ENCODE data around the gene CFLAR. TPM values are rescaled to one million over a fixed set of nuclear protein-coding genes. Genes with fewer than 3 reads are reported as not detected.
"Not testable (repeated sequence)": the region's sequence is repeated elsewhere in the genome, so short reads cannot be mapped to it uniquely, and the experiment has no call there.

The CFLAR gene
- total RNA-seq, 1 experiment from 2014 or later = 56.4 TPM

- Histone ChIP-seq H3K9me3 (no peaks in the 10 kb centered on the region), H3K27me3 (replicated peaks; ENCODE audit: control insufficient read depth, insufficient read depth, low read length) (no peaks in the 10 kb centered on the region), H3K4me3 (ENCODE audit: low read depth, low read length) (no peak overlapping the region), H3K36me3 (ENCODE audit: control insufficient read depth, insufficient read depth, low read length) (no peaks in the 10 kb centered on the region), H3K4me1 (peaks cover 11% of the 10 kb centered on the region; the same call in 1 of the 2 replicates)
- ChIA-PET POLR2A (no interaction called here), CTCF (interaction anchor here (3.2 kb wide), 1 partner anchor 43 kb away, joined by 17 read pairs; no protein-coding TSS in a partner anchor)
- Mint-ChIP-seq H3K4me3 (ENCODE audit: unreplicated experiment) (peak overlapping the region; percentile 98), H3K27me3 (ENCODE audit: insufficient read depth, unreplicated experiment) (no peaks in the 10 kb centered on the region), H3K36me3 (ENCODE audit: insufficient read depth, unreplicated experiment) (peaks cover 17% of the 10 kb centered on the region), H3K27ac (ENCODE audit: unreplicated experiment) (peak overlapping the region; percentile 91), H3K4me1 (ENCODE audit: low read depth, unreplicated experiment) (peaks cover 20% of the 10 kb centered on the region), H3K9me3 (ENCODE audit: unreplicated experiment) (no peaks in the 10 kb centered on the region)
- intact Hi-C loops (cut with micrococcal nuclease; ENCODE audit: unreplicated experiment) = loop anchor here (5.0 kb wide), 2 partner anchors 228 to 337 kb away; partner anchors contain the start of genes NIF3L1, PPIL3, STRADB and TRAK2
- TF ChIP-seq CTCF (IDR thresholded peaks at IDR 0.05; ENCODE audit: insufficient read depth in 1 of 2, low read depth in 1 of 2, low read length in 1 of 2, severe bottlenecking in 1 of 2, unreplicated experiment in 1 of 2) = no peak
- BruUV-seq (replicated peaks) = no TSS peak
- no peak for DNase-seq
These were observed 1.1 kb upstream of the CFLAR start for GRCh38 chr2:201114846-201115245.

GRCh38 chr2:201116959-201117734, 1.2 kb downstream of the CFLAR start:
- peak; percentile 8 to 23 for TF ChIP-seq CTCF (IDR thresholded peaks at IDR 0.05; ENCODE audit: insufficient read depth in 1 of 2, low read depth in 1 of 2, low read length in 1 of 2, severe bottlenecking in 1 of 2, unreplicated experiment in 1 of 2)
- Histone ChIP-seq H3K27me3 (replicated peaks; ENCODE audit: control insufficient read depth, insufficient read depth, low read length) (no peaks in the 10 kb centered on the region), H3K4me1 (peaks cover 30% of the 10 kb centered on the region), H3K36me3 (ENCODE audit: control insufficient read depth, insufficient read depth, low read length) (no peaks in the 10 kb centered on the region), H3K4me3 (ENCODE audit: low read depth, low read length) (peak overlapping the region; percentile 85), H3K9me3 (no peaks in the 10 kb centered on the region)
- CTCF ChIA-PET = interaction anchor here (0.6 to 3.2 kb wide), 5 partner anchors 29 to 216 kb away, joined by 3 to 17 read pairs (median 4); no protein-coding TSS in a partner anchor
- POLR2A ChIA-PET = interaction anchor here (0.6 to 1.4 kb wide), 5 partner anchors 28 to 253 kb away, joined by 3 to 10 read pairs (median 3); partner anchors contain the start of gene CLK1
- peak overlapping the region; percentile 91 for H3K27ac Mint-ChIP-seq (ENCODE audit: unreplicated experiment)
- TSS peak; percentile 24 for BruUV-seq (replicated peaks)
- H3K4me1 Mint-ChIP-seq (ENCODE audit: low read depth, unreplicated experiment) = peaks cover 32% of the 10 kb centered on the region
- peak overlapping the region; percentile 98 for H3K4me3 Mint-ChIP-seq (ENCODE audit: unreplicated experiment)
- intact Hi-C loops (cut with micrococcal nuclease; ENCODE audit: unreplicated experiment) = loop anchor here (1.0 to 5.0 kb wide), 7 partner anchors 46 to 335 kb away; partner anchors contain the start of genes HYCC2, NIF3L1, ORC2 and PPIL3
- H3K27me3 Mint-ChIP-seq (ENCODE audit: insufficient read depth, unreplicated experiment) = no peaks in the 10 kb centered on the region
- H3K36me3 Mint-ChIP-seq (ENCODE audit: insufficient read depth, unreplicated experiment) = peaks cover 26% of the 10 kb centered on the region
- H3K9me3 Mint-ChIP-seq (ENCODE audit: unreplicated experiment) = no peaks in the 10 kb centered on the region
- DNase-seq = peak; percentile 54 to 69

DNA sequence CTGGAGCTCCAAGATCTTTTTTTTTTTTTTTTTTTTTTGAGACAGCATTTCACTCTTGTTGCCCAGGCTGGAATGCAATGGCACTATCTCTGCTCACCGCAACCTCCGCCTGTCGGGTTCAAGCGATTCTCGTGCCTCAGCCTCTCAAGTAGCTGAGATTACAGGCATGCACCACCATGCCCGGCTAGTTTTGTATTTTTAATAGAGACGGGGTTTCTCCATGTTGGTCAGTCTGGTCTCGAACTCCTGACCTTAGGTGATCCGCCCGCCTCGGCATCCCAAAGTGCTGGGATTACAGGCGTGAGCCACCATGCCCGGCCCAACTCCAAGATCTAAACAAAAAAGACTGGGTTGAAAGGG, 1.8 kb downstream of the CFLAR start:
- H3K4me3 ChIP-seq (ENCODE audit: low read depth, low read length) = peak overlapping the region; percentile 85
- not testable (repeated sequence) for DNase-seq; H3K9me3 ChIP-seq; H3K36me3 ChIP-seq (ENCODE audit: control insufficient read depth, insufficient read depth, low read length); H3K9me3 Mint-ChIP-seq (ENCODE audit: unreplicated experiment); H3K27me3 Mint-ChIP-seq (ENCODE audit: insufficient read depth, unreplicated experiment); BruUV-seq (replicated peaks); H3K27me3 ChIP-seq (replicated peaks; ENCODE audit: control insufficient read depth, insufficient read depth, low read length)
- H3K36me3 Mint-ChIP-seq (ENCODE audit: insufficient read depth, unreplicated experiment) = peaks cover 32% of the 10 kb centered on the region
- POLR2A ChIA-PET = interaction anchor here (0.5 to 1.4 kb wide), 4 partner anchors 37 to 253 kb away, joined by 3 to 10 read pairs (median 4); partner anchors contain the start of gene CLK1
- H3K27ac Mint-ChIP-seq (ENCODE audit: unreplicated experiment) = peak overlapping the region; percentile 91
- CTCF ChIA-PET = interaction anchor here (0.6 to 3.2 kb wide), 7 partner anchors 26 to 217 kb away, joined by 3 to 17 read pairs (median 5); no protein-coding TSS in a partner anchor
- peaks cover 37% of the 10 kb centered on the region for H3K4me1 Mint-ChIP-seq (ENCODE audit: low read depth, unreplicated experiment)
- intact Hi-C loops (cut with micrococcal nuclease; ENCODE audit: unreplicated experiment) = loop anchor here (1.0 to 5.0 kb wide), 6 partner anchors 41 to 335 kb away; partner anchors contain the start of genes NIF3L1, ORC2, PPIL3 and STRADB
- peak overlapping the region; percentile 98 for H3K4me3 Mint-ChIP-seq (ENCODE audit: unreplicated experiment)
- peaks cover 36% of the 10 kb centered on the region for H3K4me1 ChIP-seq
